H1 (cell line): ENCODE measurements around the gene GCK. TPM values are rescaled to one million over a fixed set of nuclear protein-coding genes. Genes with fewer than 3 reads are reported as not detected.

Source experiments
- CTCF ChIA-PET: fragments of 300-600 bp; sonication (Branson Sonifier 250); formaldehyde crosslinking; loops from one replicate; lab custom pipeline; 2021; ENCODE audit not compliant: partially characterized antibody; lab: Charles Lee
- POLR2A ChIA-PET: fragments of 300-600 bp; sonication (Branson Sonifier 250); formaldehyde crosslinking; loops from one replicate; lab custom pipeline; 2021; ENCODE audit warnings: inconsistent platforms; ENCODE audit not compliant: partially characterized antibody; lab: Charles Lee
- DNase-seq, 2 experiments: peaks; one replicate each; pipeline versions ENCODE4 v3.0.0 to v3.0.0-alpha.2; 2010 to 2022; ENCODE audit warnings: low spot score in 2 of 2, low read depth in 1 of 2, mixed read lengths in 1 of 2
- FAIRE-seq: peaks from 2 replicates; lab custom pipeline; 2011; peaks lifted over from hg19 to GRCh38; lab: Jason Lieb, UNC
- H2AFZ ChIP-seq: 2 replicates; pipeline ENCODE4 v1.8.1; 2012; ENCODE audit warnings: low read length, inconsistent platforms
- H2AK5ac ChIP-seq: 2 replicates; pipeline ENCODE4 v1.6.1; 2013; ENCODE audit warnings: low read depth, low read length
- H2BK120ac ChIP-seq: replicated peaks from 2 replicates; pipeline ENCODE3; 2013; ENCODE audit warnings: low read depth, low read length, inconsistent platforms
- H2BK12ac ChIP-seq: 2 replicates; pipeline ENCODE4 v1.6.1; 2013; ENCODE audit warnings: low read depth, low read length
- H2BK15ac ChIP-seq: 2 replicates; pipeline ENCODE4 v1.6.1; 2013; ENCODE audit warnings: low read length
- H2BK20ac ChIP-seq: 2 replicates; pipeline ENCODE4 v1.6.1; 2013; ENCODE audit warnings: low read length
- H2BK5ac ChIP-seq: 2 replicates; pipeline ENCODE4 v1.6.1; 2013; ENCODE audit warnings: low read depth, low read length
- H3K14ac ChIP-seq: 2 replicates; pipeline ENCODE4 v1.6.1; 2013; ENCODE audit warnings: inconsistent platforms; ENCODE audit not compliant: insufficient read length
- H3K18ac ChIP-seq: 2 replicates; pipeline ENCODE4 v1.6.1; 2013; ENCODE audit warnings: low read length; ENCODE audit errors: extremely low read depth
- H3K23ac ChIP-seq: 2 replicates; pipeline ENCODE4 v1.6.1; 2013; ENCODE audit warnings: inconsistent platforms; ENCODE audit not compliant: insufficient read length
- H3K23me2 ChIP-seq: 2 replicates; pipeline ENCODE4 v1.6.1; 2013; ENCODE audit warnings: low read depth, low read length
- H3K27ac ChIP-seq: 2 replicates; pipeline ENCODE4 v1.6.1; 2011; ENCODE audit warnings: low read depth, low read length, inconsistent platforms
- H3K27me3 ChIP-seq, 4 experiments: replicated peaks in 1 of 4; 1 replicate in 1 of 4; 2 replicates in 3 of 4; pipeline versions ENCODE4 v1.6.1 to v1.8.1; 2011 to 2013; ENCODE audit warnings: low read length in 3 of 4, mild to moderate bottlenecking in 3 of 4, inconsistent platforms in 2 of 4, mixed read lengths in 2 of 4, moderate library complexity in 1 of 4; ENCODE audit not compliant: control insufficient read depth in 3 of 4, insufficient read depth in 3 of 4; ENCODE audit errors: extremely low read depth in 1 of 4
- H3K36me3 ChIP-seq, 4 experiments: 2 replicates each; pipeline versions ENCODE4 v1.6.1 to v1.8.1; 2011 to 2013; ENCODE audit warnings: mild to moderate bottlenecking in 4 of 4, low read length in 3 of 4, moderate library complexity in 2 of 4, control low read depth in 1 of 4, inconsistent platforms in 1 of 4; ENCODE audit not compliant: insufficient read depth in 4 of 4, control insufficient read depth in 2 of 4
- H3K4ac ChIP-seq: replicated peaks from 2 replicates; pipeline ENCODE3; 2013; ENCODE audit warnings: low read length, low read depth, mixed read lengths, inconsistent platforms; ENCODE audit not compliant: insufficient read length
- H3K4me1 ChIP-seq, 4 experiments: replicated peaks in 1 of 4; 1 replicate in 1 of 4; 2 replicates in 3 of 4; pipeline versions ENCODE4 v1.6.1 to v1.8.1; 2011 to 2013; ENCODE audit warnings: low read length in 3 of 4, inconsistent platforms in 2 of 4, mixed read lengths in 1 of 4; ENCODE audit not compliant: insufficient read depth in 4 of 4, control insufficient read depth in 3 of 4
- H3K4me2 ChIP-seq, 2 experiments: 2 replicates each; pipeline versions ENCODE4 v1.6.1 to v1.8.1; 2011 to 2013; ENCODE audit warnings: low read depth in 2 of 2, low read length in 2 of 2, control low read depth in 1 of 2, inconsistent platforms in 1 of 2, mild to moderate bottlenecking in 1 of 2; ENCODE audit not compliant: insufficient read depth in 1 of 2
- H3K4me3 ChIP-seq, 4 experiments: fragments of 200-600, 300-600 bp in 1 of 4; sonication (generic), shearing (Covaris generic), sonication (Bioruptor Twin) in 1 of 4; 2 replicates each; pipeline versions ENCODE4 v1.5.1 to v1.8.1; 2011 to 2016; ENCODE audit warnings: low read length in 4 of 4, low read depth in 3 of 4, control low read depth in 2 of 4, inconsistent platforms in 2 of 4, mild to moderate bottlenecking in 2 of 4, mixed read lengths in 1 of 4, moderate library complexity in 1 of 4; ENCODE audit not compliant: insufficient read depth in 2 of 4; ENCODE audit errors: extremely low read depth in 1 of 4
- H3K56ac ChIP-seq: replicated peaks from 2 replicates; pipeline ENCODE3; 2013; ENCODE audit warnings: low read depth, mild to moderate bottlenecking, mixed read lengths, low read length, inconsistent platforms; ENCODE audit not compliant: insufficient read length
- H3K79me1 ChIP-seq: 2 replicates; pipeline ENCODE4 v1.6.1; 2013; ENCODE audit warnings: low read depth, low read length, control low read depth
- H3K79me2 ChIP-seq, 2 experiments: 2 replicates each; pipeline versions ENCODE4 v1.6.1 to v1.8.1; 2012 to 2013; ENCODE audit warnings: low read length in 2 of 2, mild to moderate bottlenecking in 2 of 2, inconsistent platforms in 1 of 2; ENCODE audit not compliant: insufficient read depth in 2 of 2, control insufficient read depth in 1 of 2
- H3K9ac ChIP-seq, 4 experiments: replicated peaks in 1 of 4; 1 replicate in 1 of 4; 2 replicates in 3 of 4; pipeline versions ENCODE4 v1.6.1 to v1.8.1; 2011 to 2013; ENCODE audit warnings: low read depth in 3 of 4, low read length in 3 of 4, control low read depth in 2 of 4, mild to moderate bottlenecking in 2 of 4, moderate library complexity in 2 of 4, inconsistent platforms in 1 of 4; ENCODE audit errors: extremely low read depth in 1 of 4
- H3K9me3 ChIP-seq, 2 experiments: 2 replicates each; pipeline versions ENCODE4 v1.6.1 to v1.8.1; 2012 to 2013; ENCODE audit warnings: mild to moderate bottlenecking in 2 of 2, moderate library complexity in 2 of 2, control low read depth in 1 of 2, inconsistent platforms in 1 of 2, low read depth in 1 of 2, low read length in 1 of 2, mixed read lengths in 1 of 2; ENCODE audit not compliant: insufficient read depth in 2 of 2
- H4K20me1 ChIP-seq, 2 experiments: replicated peaks in 1 of 2; 2 replicates each; pipeline versions ENCODE3 to v1.8.1; 2011 to 2013; ENCODE audit warnings: inconsistent platforms in 2 of 2, low read length in 2 of 2, mild to moderate bottlenecking in 1 of 2; ENCODE audit not compliant: insufficient read depth in 2 of 2, control insufficient read depth in 1 of 2
- H4K5ac ChIP-seq: 2 replicates; pipeline ENCODE4 v1.6.1; 2013; ENCODE audit warnings: low read length, low read depth, mixed read lengths, inconsistent platforms; ENCODE audit not compliant: insufficient read length
- H4K8ac ChIP-seq: 2 replicates; pipeline ENCODE4 v1.8.0; 2013; ENCODE audit warnings: mild to moderate bottlenecking, moderate library complexity, low read length, inconsistent platforms; ENCODE audit not compliant: insufficient read depth; ENCODE audit errors: extremely low read depth
- H4K91ac ChIP-seq: replicated peaks from 2 replicates; pipeline ENCODE3; 2013; ENCODE audit warnings: low read length, mixed read lengths, inconsistent platforms; ENCODE audit not compliant: insufficient read length
- ATF3 ChIP-seq: IDR thresholded peaks from 2 replicates; pipeline ENCODE4 v1.6.1; 2011; ENCODE audit warnings: low read depth, mild to moderate bottlenecking, low read length; ENCODE audit not compliant: insufficient read depth
- BCL11A ChIP-seq, 2 experiments: IDR thresholded peaks; one replicate each; pipeline ENCODE4 v1.6.1; 2011; ENCODE audit warnings: low read depth in 2 of 2, low read length in 2 of 2, mild to moderate bottlenecking in 2 of 2
- CHD1 ChIP-seq: IDR thresholded peaks from 2 replicates; pipeline ENCODE4 v1.6.1; 2012; ENCODE audit warnings: low read depth, low read length, improper control_type of control experiment
- EGR1 ChIP-seq: IDR thresholded peaks from 2 replicates; pipeline ENCODE4 v1.6.1; 2011; ENCODE audit warnings: low read depth, low read length, borderline replicate concordance
- HDAC2 ChIP-seq, 2 experiments: fragments of 300-600 bp in 1 of 2; sonication (generic) in 1 of 2; IDR thresholded peaks; 2 replicates each; pipeline ENCODE4 v1.6.1; 2011 to 2012; ENCODE audit warnings: low read depth in 2 of 2, low read length in 2 of 2, mild to moderate bottlenecking in 2 of 2, moderate library complexity in 2 of 2, borderline replicate concordance in 1 of 2, inconsistent platforms in 1 of 2
- HDAC6 ChIP-seq: IDR thresholded peaks from one replicate; pipeline ENCODE4 v1.7.1; 2012; ENCODE audit warnings: low read depth, mild to moderate bottlenecking, inconsistent platforms, low read length, moderate library complexity
- SP4 ChIP-seq: IDR thresholded peaks from 2 replicates; pipeline ENCODE4 v1.6.1; 2012; ENCODE audit warnings: low read length, inconsistent platforms
- USF2 ChIP-seq: IDR thresholded peaks from 2 replicates; pipeline ENCODE4 v1.6.1; 2011; ENCODE audit warnings: low read length, improper control_type of control experiment
- WGBS, 2 experiments: shearing (Covaris generic) in 1 of 2; methylation state at CpG; one replicate each; pipeline versions ENCODE4 v1.1.6 to v1.1.7; 2013 to 2015; ENCODE audit warnings: low lambda C conversion rate in 2 of 2, mixed read lengths in 2 of 2, inconsistent platforms in 1 of 2, low coverage in 1 of 2, missing lambda C conversion rate in 1 of 2; ENCODE audit not compliant: insufficient replicate concordance in 2 of 2, insufficient coverage in 1 of 2, insufficient read length in 1 of 2; ENCODE audit errors: extremely low coverage in 1 of 2, missing lambda C conversion rate in 1 of 2; 5-methylcytosine and 5-hydroxymethylcytosine counted together
- polyA plus RNA-seq, 7 experiments: library from polyadenylated mRNA; depleted of rRNA in 3 of 7; stranded (reverse) in 5 of 7; unstranded in 2 of 7; fragments of >200 nt in 5 of 7; fragments of 200-250 nt in 2 of 7; gene quantifications; 1 replicate in 5 of 7; 2 replicates in 1 of 7; 4 replicates in 1 of 7; pipeline versions ENCODE4 v1.2.1 to v1.2.3, GENCODE V29; 2011 to 2013; ENCODE audit warnings: missing spikeins in 2 of 7, mixed read lengths in 2 of 7
- total RNA-seq: library from RNA; stranded (reverse); fragmentation: NEBNext Ultra II Directional; extraction: Animal tissue kit (Norgen Biotek cat#: 25700); gene quantifications from 2 replicates; pipeline ENCODE4 v1.2.1, GENCODE V29; 2021

The GCK gene
- total and polyA plus RNA-seq, 2 of the 8 experiments (the other 6 are each of a cell fraction or from before 2014, with no cell fraction given): 2.4 to 4.9 TPM

GRCh38 chr7:44109991-44110390, 79.2 kb downstream of the GCK start:
- H3K4me1 ChIP-seq: peaks cover 0 to 8% (median 4%) of the 10 kb centered on the region in 4 experiments; a peak in 6 of 7 replicates
- no peak overlapping the region for H2AK5ac ChIP-seq
- H3K9me3 ChIP-seq: no peaks in the 10 kb centered on the region
- DNase-seq: no peak
- H3K23ac ChIP-seq: no peak overlapping the region
- no peak overlapping the region for H2BK5ac ChIP-seq
- H3K4ac ChIP-seq: no peak overlapping the region
- peaks cover 2 to 13% of the 10 kb centered on the region in 2 experiments for H4K20me1 ChIP-seq
- H4K8ac ChIP-seq: no peak overlapping the region
- H3K79me1 ChIP-seq: peaks cover 4% of the 10 kb centered on the region; the same call in 1 of the 2 replicates
- no peak overlapping the region for H3K9ac ChIP-seq
- no peak overlapping the region for H2AFZ ChIP-seq
- H4K91ac ChIP-seq: no peak overlapping the region
- no peak overlapping the region for H3K4me2 ChIP-seq
- H4K5ac ChIP-seq: no peak overlapping the region
- peaks cover 0 to 10% (median 8%) of the 10 kb centered on the region in 4 experiments; a peak in 6 of 7 replicates for H3K27me3 ChIP-seq
- no peak overlapping the region for H2BK15ac ChIP-seq
- H3K79me2 ChIP-seq: no peaks in the 10 kb centered on the region; a peak in 1 of 4 replicates
- H3K27ac ChIP-seq: no peak overlapping the region
- FAIRE-seq: no peak
- no peak overlapping the region for H3K56ac ChIP-seq
- WGBS, 2 experiments: 93% methylated on average over 18 of the region's 18 CpGs; no CpG with 5 or more reads in 1 of the 2 experiments
- ChIA-PET CTCF (interaction anchor here (0.9 to 2.4 kb wide), 5 partner anchors 10 to 90 kb away, joined by 3 to 11 read pairs (median 8); partner anchors contain the start of gene POLD2), POLR2A (interaction anchor here (0.7 to 3.4 kb wide), 5 partner anchors 12 to 68 kb away, joined by 3 to 50 read pairs (median 4); partner anchors contain the start of genes PGAM2 and POLD2)
- H3K18ac ChIP-seq: no peak overlapping the region
- H3K23me2 ChIP-seq: peaks cover 4% of the 10 kb centered on the region
- no peak overlapping the region for H2BK12ac ChIP-seq
- no peak overlapping the region for H2BK20ac ChIP-seq
- no peak overlapping the region for H3K14ac ChIP-seq
- no peak overlapping the region for H2BK120ac ChIP-seq
- H3K36me3 ChIP-seq: peaks cover 0 to 16% (median 8%) of the 10 kb centered on the region in 4 experiments; a peak in 5 of 8 replicates
- no peak overlapping the region for H3K4me3 ChIP-seq
- TF ChIP-seq ATF3 (no peak), SP4 (no peak), EGR1 (no peak), HDAC6 (no peak), HDAC2 (IDR thresholded peaks at IDR 0.05; ENCODE audit: borderline replicate concordance in 1 of 2, low read depth in 2 of 2, low read length in 2 of 2) (no peak), BCL11A (IDR thresholded peaks at IDR 0.05; ENCODE audit: low read depth in 2 of 2, low read length in 2 of 2) (no peak), USF2 (no peak), CHD1 (no peak)
